Naive thymus-derived CD4-positive, alpha-beta T cell (primary cell): Measurements from ENCODE around the gene S100A14. TPM values are rescaled to one million over a fixed set of nuclear protein-coding genes. Genes with fewer than 3 reads are reported as not detected.

Experiments used
- ATAC-seq: fragments of 150-1000 bp; cut with Tn5 transposase; 2 replicates; pipeline ENCODE4 v1.10.0; 2021; ENCODE audit warnings: mild to moderate bottlenecking, moderate library complexity
- CTCF ChIA-PET: fragments of 350-600 bp; sonication (Branson Sonifier 250); formaldehyde crosslinking; loops from one replicate; lab custom pipeline; 2021; ENCODE audit warnings: antibody characterized with exemption; lab: Charles Lee
- POLR2A ChIA-PET: fragments of 350-600 bp; sonication (Branson Sonifier 250); formaldehyde crosslinking; loops from one replicate; lab custom pipeline; 2021; ENCODE audit warnings: antibody characterized with exemption, inconsistent platforms; lab: Charles Lee
- DNase-seq, 9 donors: peaks; one replicate each; pipeline versions ENCODE4 v3.0.0 to v3.0.0-alpha.2; 2020 to 2022; ENCODE audit warnings: mixed read lengths in 1 of 9
- H3K27ac ChIP-seq: one replicate; pipeline ENCODE4 v1.7.0; 2013; ENCODE audit warnings: mild to moderate bottlenecking, low read depth, low read length, moderate library complexity
- H3K27me3 ChIP-seq, 2 donors: one replicate each; pipeline ENCODE4 v1.7.0; 2013; ENCODE audit warnings: low read length in 2 of 2, mild to moderate bottlenecking in 2 of 2, moderate library complexity in 2 of 2; ENCODE audit not compliant: control insufficient read depth in 2 of 2, insufficient read depth in 2 of 2
- H3K36me3 ChIP-seq, 3 experiments: 1 replicate in 2 of 3; 2 replicates in 1 of 3; pipeline ENCODE4 v1.7.0; 2013; ENCODE audit warnings: low read length in 3 of 3, mild to moderate bottlenecking in 3 of 3, moderate library complexity in 1 of 3; ENCODE audit not compliant: insufficient read depth in 3 of 3, control insufficient read depth in 2 of 3
- H3K4me1 ChIP-seq, 2 donors: one replicate each; pipeline ENCODE4 v1.7.0; 2013; ENCODE audit warnings: low read length in 2 of 2, mild to moderate bottlenecking in 2 of 2, moderate library complexity in 1 of 2; ENCODE audit not compliant: control insufficient read depth in 2 of 2, insufficient read depth in 2 of 2
- H3K4me3 ChIP-seq: 2 replicates; pipeline ENCODE4 v1.7.0; 2013; ENCODE audit warnings: mild to moderate bottlenecking, low read length
- H3K9me3 ChIP-seq, 3 experiments: 1 replicate in 2 of 3; 2 replicates in 1 of 3; pipeline ENCODE4 v1.7.0; 2013; ENCODE audit warnings: low read length in 3 of 3; ENCODE audit not compliant: control insufficient read depth in 2 of 3
- H3K27ac Mint-ChIP-seq, 9 donors: one replicate each; pipeline ENCODE4 v1.8.0; 2020 to 2022; ENCODE audit warnings: mixed read lengths in 9 of 9, mild to moderate bottlenecking in 8 of 9, moderate library complexity in 5 of 9, inconsistent platforms in 2 of 9
- H3K27me3 Mint-ChIP-seq, 5 donors: one replicate each; pipeline ENCODE4 v1.8.0; 2021 to 2022; ENCODE audit warnings: mixed read lengths in 5 of 5, mild to moderate bottlenecking in 1 of 5
- H3K36me3 Mint-ChIP-seq, 5 donors: one replicate each; pipeline ENCODE4 v1.8.0; 2020 to 2022; ENCODE audit warnings: mixed read lengths in 5 of 5, mild to moderate bottlenecking in 3 of 5, inconsistent platforms in 1 of 5
- H3K4me1 Mint-ChIP-seq, 7 donors: one replicate each; pipeline ENCODE4 v1.8.0; 2020 to 2022; ENCODE audit warnings: mixed read lengths in 7 of 7, mild to moderate bottlenecking in 3 of 7, inconsistent platforms in 1 of 7
- H3K4me3 Mint-ChIP-seq, 10 donors: one replicate each; pipeline ENCODE4 v1.8.0; 2020 to 2022; ENCODE audit warnings: mild to moderate bottlenecking in 10 of 10, mixed read lengths in 10 of 10, moderate library complexity in 6 of 10, inconsistent platforms in 2 of 10
- H3K9me3 Mint-ChIP-seq, 11 donors: one replicate each; pipeline ENCODE4 v1.8.0; 2020 to 2022; ENCODE audit warnings: mixed read lengths in 11 of 11, mild to moderate bottlenecking in 4 of 11, inconsistent platforms in 1 of 11, moderate library complexity in 1 of 11
- intact Hi-C, 2 donors: fragments of 100-400 bp; cut with micrococcal nuclease; formaldehyde crosslinking; loops; one replicate each; pipeline ENCODE4 v1.15.1; 2023
- polyA plus RNA-seq, 2 donors: library from polyadenylated mRNA; unstranded; fragments of 300-500 nt; fragmentation: Illumina TruSeq; gene quantifications; one replicate each; pipeline ENCODE4 v1.2.3, GENCODE V29; 2021
- total RNA-seq, 6 experiments: library from RNA in 5 of 6; stranded (reverse) in 5 of 6; gene quantifications; 1 replicate in 5 of 6; 2 replicates in 1 of 6; pipeline ENCODE4 v1.2.3 and lab custom pipeline; 2021 to 2026

The S100A14 gene
- total and polyA plus RNA-seq, 7 experiments from 2014 or later, result not detected

DNA sequence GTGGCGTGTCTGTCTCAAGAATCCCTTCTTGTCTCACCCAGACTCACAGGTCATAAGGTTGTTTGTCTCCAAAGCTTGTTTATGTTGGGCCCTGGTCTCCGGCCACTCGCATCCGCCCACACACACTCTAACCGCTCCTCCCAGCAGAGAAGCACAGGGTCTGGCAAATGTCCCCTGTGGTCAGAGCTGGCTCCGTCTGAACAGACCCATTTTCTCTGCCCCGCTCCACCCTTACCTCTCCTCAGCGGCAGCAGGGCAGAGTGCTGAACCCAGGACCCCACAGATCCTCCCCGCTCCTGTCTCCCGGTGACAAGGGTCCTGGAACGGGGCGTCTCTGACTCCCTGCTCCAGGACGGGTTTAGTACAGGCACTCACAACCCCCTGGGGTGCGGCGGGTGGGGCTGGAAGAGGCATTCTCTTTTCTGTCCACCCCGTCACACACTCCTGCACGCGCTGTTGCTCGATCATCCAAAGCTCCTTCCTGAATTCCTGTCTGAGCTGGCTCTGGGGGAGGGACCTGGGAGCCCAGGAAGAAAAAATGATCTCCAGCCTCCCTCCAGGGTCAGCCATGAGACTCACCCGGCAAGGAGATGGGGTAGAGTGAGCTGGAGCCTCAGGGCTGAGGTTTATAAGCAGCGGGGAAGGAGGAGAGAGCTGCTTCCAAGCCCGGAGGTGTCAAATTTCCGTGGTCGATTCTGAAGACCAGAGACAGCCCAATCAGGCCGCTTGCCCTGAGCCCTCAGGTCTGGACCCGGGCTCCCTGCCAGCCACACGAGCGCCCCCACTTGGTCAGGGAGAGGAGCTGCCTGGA lies 11.0 kb upstream of the S100A14 start, which contains the start of gene S100A13:
S100A13 (minus strand) TSS at position 602 of the 811 bp plus-strand sequence. CDS start 1,033 bp downstream, outside the sequence.
- ChIA-PET POLR2A (interaction anchor here (0.6 kb wide), 1 partner anchor 17 kb away, joined by 3 read pairs; no protein-coding TSS in a partner anchor), CTCF (interaction anchor here (0.8 kb wide), 1 partner anchor 81 kb away, joined by 3 read pairs; no protein-coding TSS in a partner anchor)
- H3K36me3 Mint-ChIP-seq, result peaks cover 0 to 7% (median 0%) of the 10 kb centered on the region in 5 donors
- H3K9me3 Mint-ChIP-seq, result peaks cover 0 to 2% (median 0%) of the 10 kb centered on the region in 11 donors
- DNase-seq, result no peak
- peak within 1 kb of the TSS in 2 of 10 donors; percentile 23 to 56 for H3K4me3 Mint-ChIP-seq
- Histone ChIP-seq H3K4me3 (no peak within 1 kb of the TSS), H3K27ac (no peak within 1 kb of the TSS), H3K9me3 (no peaks in the 10 kb centered on the region), H3K27me3 (peaks cover 0 to 2% of the 10 kb centered on the region in 2 donors), H3K36me3 (no peaks in the 10 kb centered on the region), H3K4me1 (no peaks in the 10 kb centered on the region)
- H3K4me1 Mint-ChIP-seq, result peaks cover 0 to 14% (median 0%) of the 10 kb centered on the region in 7 donors
- ATAC-seq, result peak; percentile 31
- intact Hi-C loops, result no loop called here
- H3K27ac Mint-ChIP-seq, result peak within 1 kb of the TSS in 1 of 9 donors; percentile 74
- peaks cover 0 to 12% (median 0%) of the 10 kb centered on the region in 5 donors for H3K27me3 Mint-ChIP-seq

DNA sequence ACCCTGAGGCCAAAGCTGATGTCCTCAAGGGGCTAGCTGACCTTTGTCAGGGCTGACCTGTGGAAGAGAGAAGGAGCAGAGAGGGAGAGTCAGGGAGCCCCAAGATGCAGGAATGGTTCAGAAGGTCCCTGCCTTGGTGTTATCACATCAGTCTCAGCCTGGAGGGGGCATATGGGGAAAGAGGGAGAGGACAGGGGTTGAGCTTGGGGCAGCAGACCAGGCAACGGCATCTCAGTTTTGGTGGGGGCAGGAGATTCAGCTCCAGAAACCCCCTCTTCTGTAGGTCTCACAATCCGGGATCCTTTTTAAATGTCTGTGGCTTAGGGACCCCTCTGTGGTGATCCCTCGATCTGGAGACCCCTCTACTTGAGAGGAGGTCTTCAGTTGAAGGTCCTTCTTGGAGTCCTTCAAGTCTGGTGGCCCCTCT lies 10.4 kb upstream of the S100A14 start:
- no peak overlapping the region for H3K4me3 ChIP-seq
- H3K27ac ChIP-seq, result no peak overlapping the region
- H3K4me1 ChIP-seq, result no peaks in the 10 kb centered on the region
- peaks cover 0 to 12% (median 0%) of the 10 kb centered on the region in 5 donors for H3K27me3 Mint-ChIP-seq
- no peak overlapping the region for H3K27ac Mint-ChIP-seq
- H3K9me3 Mint-ChIP-seq, result no peaks in the 10 kb centered on the region
- no peak overlapping the region for H3K4me3 Mint-ChIP-seq
- DNase-seq (no peak), ATAC-seq (no peak)
- peaks cover 0 to 7% (median 0%) of the 10 kb centered on the region in 5 donors for H3K36me3 Mint-ChIP-seq
- H3K36me3 ChIP-seq, result no peaks in the 10 kb centered on the region
- POLR2A ChIA-PET, result no interaction called here
- CTCF ChIA-PET, result interaction anchor here (0.8 kb wide), 1 partner anchor 82 kb away, joined by 3 read pairs; no protein-coding TSS in a partner anchor
- peaks cover 0 to 2% of the 10 kb centered on the region in 2 donors for H3K27me3 ChIP-seq
- H3K9me3 ChIP-seq, result no peaks in the 10 kb centered on the region
- H3K4me1 Mint-ChIP-seq, result peaks cover 0 to 11% (median 0%) of the 10 kb centered on the region in 7 donors
- intact Hi-C loops, result no loop called here

- Mint-ChIP-seq H3K4me3 (no peak overlapping the region), H3K9me3 (no peaks in the 10 kb centered on the region), H3K4me1 (peaks cover 0 to 10% (median 0%) of the 10 kb centered on the region in 7 donors), H3K27ac (no peak overlapping the region), H3K27me3 (peaks cover 0 to 12% (median 0%) of the 10 kb centered on the region in 5 donors), H3K36me3 (peaks cover 0 to 7% (median 0%) of the 10 kb centered on the region in 5 donors)
- ChIA-PET CTCF (no interaction called here), POLR2A (no interaction called here)
- DNase-seq, result no peak
- intact Hi-C loops, result no loop called here
- H3K36me3 ChIP-seq, result no peaks in the 10 kb centered on the region
- H3K27ac ChIP-seq, result no peak overlapping the region
- H3K9me3 ChIP-seq, result no peaks in the 10 kb centered on the region
- ATAC-seq, result no peak
- no peaks in the 10 kb centered on the region for H3K4me1 ChIP-seq
- H3K27me3 ChIP-seq, result peaks cover 0 to 2% of the 10 kb centered on the region in 2 donors
- no peak overlapping the region for H3K4me3 ChIP-seq
Measured at GRCh38 chr1:153624965-153625611, 9.0 kb upstream of the S100A14 start.

- DNase-seq, result no peak
- H3K27me3 ChIP-seq, result peaks cover 0 to 2% of the 10 kb centered on the region in 2 donors
- no peak overlapping the region for H3K27ac ChIP-seq
- H3K9me3 Mint-ChIP-seq, result no peaks in the 10 kb centered on the region
- H3K4me1 ChIP-seq, result no peaks in the 10 kb centered on the region
- no peaks in the 10 kb centered on the region for H3K9me3 ChIP-seq
- intact Hi-C loops, result no loop called here
- no peak overlapping the region for H3K4me3 Mint-ChIP-seq
- no peak overlapping the region for H3K4me3 ChIP-seq
- POLR2A ChIA-PET, result no interaction called here
- H3K27ac Mint-ChIP-seq, result no peak overlapping the region
- H3K36me3 ChIP-seq, result no peaks in the 10 kb centered on the region
- CTCF ChIA-PET, result no interaction called here
- peaks cover 0 to 12% (median 0%) of the 10 kb centered on the region in 5 donors for H3K27me3 Mint-ChIP-seq
- peak; percentile 26 for ATAC-seq
- H3K4me1 Mint-ChIP-seq, result peaks cover 0 to 10% (median 0%) of the 10 kb centered on the region in 7 donors
- peaks cover 0 to 7% (median 0%) of the 10 kb centered on the region in 5 donors for H3K36me3 Mint-ChIP-seq
Measured at GRCh38 chr1:153623101-153623500, 7.0 kb upstream of the S100A14 start.

- no peak for ATAC-seq
- Mint-ChIP-seq H3K36me3 (peaks cover 0 to 5% (median 0%) of the 10 kb centered on the region in 5 donors), H3K4me1 (peaks cover 0 to 8% (median 0%) of the 10 kb centered on the region in 7 donors), H3K4me3 (no peak overlapping the region), H3K27ac (no peak overlapping the region), H3K27me3 (peaks cover 0 to 2% (median 0%) of the 10 kb centered on the region in 5 donors), H3K9me3 (no peaks in the 10 kb centered on the region)
- Histone ChIP-seq H3K4me1 (no peaks in the 10 kb centered on the region), H3K36me3 (no peaks in the 10 kb centered on the region), H3K27me3 (no peaks in the 10 kb centered on the region), H3K27ac (no peak overlapping the region), H3K9me3 (no peaks in the 10 kb centered on the region), H3K4me3 (no peak overlapping the region)
- ChIA-PET POLR2A (interaction anchor here (1.0 kb wide), 1 partner anchor 15 kb away, joined by 4 read pairs; the partner anchor contains the start of gene CHTOP), CTCF (interaction anchor here (0.8 to 1.7 kb wide), 3 partner anchors 87 to 129 kb away, joined by 3 to 4 read pairs (median 4); no protein-coding TSS in a partner anchor)
- DNase-seq, result no peak
- intact Hi-C loops, result loop anchor here in 1 of 2 donors (5.0 kb wide), 1 partner anchor 52 kb away; the partner anchor contains the start of gene S100A2
Measured at GRCh38 chr1:153619171-153619570, 3.0 kb upstream of the S100A14 start.

DNA sequence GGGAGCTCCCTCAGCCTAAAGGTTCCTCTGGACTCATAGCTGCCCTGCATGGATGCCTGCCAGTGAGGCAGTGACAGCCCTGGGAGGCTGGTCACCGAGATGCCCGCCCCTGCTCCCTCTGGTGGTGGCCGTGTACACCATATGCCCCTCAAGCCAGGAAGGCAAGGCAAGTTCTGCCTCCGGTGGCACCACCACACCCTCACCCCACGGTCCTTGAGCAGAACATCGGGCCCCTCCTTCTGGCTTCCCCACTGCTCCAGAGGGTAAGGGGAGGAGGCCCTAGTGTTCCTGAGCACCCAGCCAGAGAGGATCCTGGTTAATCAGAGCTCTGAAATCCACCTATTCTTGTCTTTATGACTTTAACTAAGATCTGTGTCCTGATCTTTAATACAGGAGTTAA lies 1.5 kb upstream of the S100A14 start:
- POLR2A ChIA-PET, result no interaction called here
- peak overlapping the region in 1 of 9 donors; percentile 28 for H3K27ac Mint-ChIP-seq

More for the DNA sequence above, 1.5 kb upstream of the S100A14 start:
- no peak overlapping the region for H3K4me3 Mint-ChIP-seq
- peak; percentile 88 for ATAC-seq
- no peaks in the 10 kb centered on the region for H3K36me3 ChIP-seq
- H3K4me3 ChIP-seq, result no peak overlapping the region
- no peaks in the 10 kb centered on the region for H3K4me1 ChIP-seq
- CTCF ChIA-PET, result interaction anchor here (0.6 to 1.7 kb wide), 7 partner anchors 22 to 163 kb away, joined by 3 to 4 read pairs (median 3); no protein-coding TSS in a partner anchor
- H3K9me3 ChIP-seq, result no peaks in the 10 kb centered on the region
- no peaks in the 10 kb centered on the region for H3K9me3 Mint-ChIP-seq
- H3K36me3 Mint-ChIP-seq, result no peaks in the 10 kb centered on the region
- peak in 6 of 9 donors; percentile 19 to 77 (median 41) for DNase-seq
- intact Hi-C loops, result loop anchor here (1.0 to 5.0 kb wide), 5 partner anchors 45 to 106 kb away; partner anchors contain the start of gene S100A2 (in 1 of the 2)
- no peak overlapping the region for H3K27ac ChIP-seq
- H3K27me3 Mint-ChIP-seq, result peaks cover 0 to 5% (median 0%) of the 10 kb centered on the region in 5 donors
- H3K4me1 Mint-ChIP-seq, result peaks cover 0 to 6% (median 0%) of the 10 kb centered on the region in 7 donors
- H3K27me3 ChIP-seq, result no peaks in the 10 kb centered on the region
